HG03460 (cell line): ENCODE measurements around the gene PITRM1.
"Not testable (repeated sequence)": the region's sequence is repeated elsewhere in the genome, so short reads cannot be mapped to it uniquely, and the experiment has no call there.

Experiments
- ATAC-seq: cut with Tn5 transposase; IDR thresholded peaks from one replicate; pipeline ENCODE4 v1.9.1; 2021; ENCODE audit not compliant: unreplicated experiment

PITRM1 gene, protein sequence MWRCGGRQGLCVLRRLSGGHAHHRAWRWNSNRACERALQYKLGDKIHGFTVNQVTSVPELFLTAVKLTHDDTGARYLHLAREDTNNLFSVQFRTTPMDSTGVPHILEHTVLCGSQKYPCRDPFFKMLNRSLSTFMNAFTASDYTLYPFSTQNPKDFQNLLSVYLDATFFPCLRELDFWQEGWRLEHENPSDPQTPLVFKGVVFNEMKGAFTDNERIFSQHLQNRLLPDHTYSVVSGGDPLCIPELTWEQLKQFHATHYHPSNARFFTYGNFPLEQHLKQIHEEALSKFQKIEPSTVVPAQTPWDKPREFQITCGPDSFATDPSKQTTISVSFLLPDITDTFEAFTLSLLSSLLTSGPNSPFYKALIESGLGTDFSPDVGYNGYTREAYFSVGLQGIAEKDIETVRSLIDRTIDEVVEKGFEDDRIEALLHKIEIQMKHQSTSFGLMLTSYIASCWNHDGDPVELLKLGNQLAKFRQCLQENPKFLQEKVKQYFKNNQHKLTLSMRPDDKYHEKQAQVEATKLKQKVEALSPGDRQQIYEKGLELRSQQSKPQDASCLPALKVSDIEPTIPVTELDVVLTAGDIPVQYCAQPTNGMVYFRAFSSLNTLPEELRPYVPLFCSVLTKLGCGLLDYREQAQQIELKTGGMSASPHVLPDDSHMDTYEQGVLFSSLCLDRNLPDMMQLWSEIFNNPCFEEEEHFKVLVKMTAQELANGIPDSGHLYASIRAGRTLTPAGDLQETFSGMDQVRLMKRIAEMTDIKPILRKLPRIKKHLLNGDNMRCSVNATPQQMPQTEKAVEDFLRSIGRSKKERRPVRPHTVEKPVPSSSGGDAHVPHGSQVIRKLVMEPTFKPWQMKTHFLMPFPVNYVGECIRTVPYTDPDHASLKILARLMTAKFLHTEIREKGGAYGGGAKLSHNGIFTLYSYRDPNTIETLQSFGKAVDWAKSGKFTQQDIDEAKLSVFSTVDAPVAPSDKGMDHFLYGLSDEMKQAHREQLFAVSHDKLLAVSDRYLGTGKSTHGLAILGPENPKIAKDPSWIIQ

GRCh38 chr10:3172446-3173170 is at the start of gene PITRM1:
PITRM1 (minus strand) TSS chr10:3172782; CDS start chr10:3172772, 10 bp downstream.
- peak; percentile 94 for ATAC-seq

DNA sequence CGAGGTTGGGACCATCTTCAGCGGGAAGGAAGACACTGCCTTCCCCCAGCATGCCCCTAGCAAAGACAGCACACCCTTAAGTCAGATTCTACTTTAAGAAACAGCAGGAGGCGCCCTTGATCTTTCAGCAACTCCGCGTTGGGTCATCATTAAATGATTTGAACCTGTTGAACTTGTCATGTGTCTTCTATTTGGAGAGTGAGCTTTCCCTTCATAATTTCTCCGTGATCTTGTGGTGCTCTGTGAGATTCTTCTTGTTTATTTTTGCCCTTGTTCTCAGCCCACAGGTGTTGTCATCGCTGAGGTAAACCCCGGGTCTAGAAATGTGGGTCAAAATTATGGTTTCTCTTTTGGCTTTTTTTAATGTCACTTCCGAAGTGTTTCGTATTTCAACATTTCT is 49.5 kb upstream of the PITRM1 start:
- no peak for ATAC-seq

DNA sequence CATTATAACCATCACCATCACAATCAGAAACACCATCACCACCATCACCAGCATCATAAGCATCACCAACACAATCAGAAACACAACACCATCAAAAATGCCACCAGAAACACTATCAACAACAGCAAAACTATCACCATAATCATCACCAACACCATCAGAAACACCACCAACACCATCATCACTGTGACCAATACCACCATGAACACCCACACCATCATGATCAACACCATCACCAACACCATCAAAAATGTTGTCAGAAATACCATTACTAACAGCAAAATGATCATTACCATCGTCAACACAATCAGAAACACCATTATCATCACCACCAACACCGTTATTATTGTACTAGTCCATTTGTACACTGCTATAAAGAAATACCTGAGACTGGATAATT is 49.0 kb upstream of the PITRM1 start:
- not testable (repeated sequence) for ATAC-seq

GRCh38 chr10:3220853-3221252 is 48.3 kb upstream of the PITRM1 start:
- no peak for ATAC-seq

DNA sequence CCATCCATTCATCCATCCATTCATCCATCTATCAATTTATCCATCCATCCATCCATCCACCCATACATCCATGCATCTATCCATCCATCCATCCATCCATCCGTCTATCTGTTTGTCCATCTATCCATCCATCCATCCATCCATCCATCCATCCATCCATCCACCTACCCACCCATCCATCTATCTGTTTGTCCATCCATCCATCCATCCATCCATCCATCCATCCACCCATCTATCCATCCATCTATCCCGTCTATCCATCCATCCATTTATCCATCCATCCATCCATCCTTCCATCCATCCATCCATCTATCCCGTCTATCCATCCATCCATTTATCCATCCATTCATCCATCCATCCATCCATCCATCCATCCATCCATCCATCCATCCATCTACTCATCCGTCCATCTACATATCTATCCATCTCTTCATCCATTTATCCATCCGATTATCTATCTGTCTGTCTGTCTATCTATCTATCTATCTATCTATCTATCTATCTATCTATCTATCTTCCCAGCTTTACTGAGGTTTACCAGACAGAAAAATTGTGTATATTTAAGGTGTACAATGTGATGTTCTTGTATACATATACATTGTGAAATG is 46.5 kb upstream of the PITRM1 start:
- not testable (repeated sequence) for ATAC-seq

- no peak for ATAC-seq
These were observed 45.3 kb upstream of the PITRM1 start for GRCh38 chr10:3217853-3218252.

DNA sequence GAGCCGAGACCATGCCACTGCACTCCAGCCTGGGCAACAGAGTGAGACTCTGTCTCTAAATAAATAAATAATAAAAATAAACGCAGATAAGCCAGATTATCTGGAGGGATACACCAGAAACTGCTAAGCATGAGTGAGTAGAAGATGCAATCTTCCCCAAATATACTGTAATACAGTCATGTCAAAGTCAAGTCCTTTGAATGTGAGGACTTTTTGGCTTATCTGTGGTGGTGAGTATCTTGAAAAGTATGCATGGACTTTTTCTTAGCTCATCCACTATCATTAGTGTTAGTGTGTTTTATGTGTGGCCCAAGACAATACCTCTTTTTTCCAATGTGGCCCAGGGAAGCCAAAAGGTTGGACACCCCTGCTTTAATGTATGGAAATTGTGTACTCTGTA is 44.7 kb upstream of the PITRM1 start:
- ATAC-seq, result no peak

DNA sequence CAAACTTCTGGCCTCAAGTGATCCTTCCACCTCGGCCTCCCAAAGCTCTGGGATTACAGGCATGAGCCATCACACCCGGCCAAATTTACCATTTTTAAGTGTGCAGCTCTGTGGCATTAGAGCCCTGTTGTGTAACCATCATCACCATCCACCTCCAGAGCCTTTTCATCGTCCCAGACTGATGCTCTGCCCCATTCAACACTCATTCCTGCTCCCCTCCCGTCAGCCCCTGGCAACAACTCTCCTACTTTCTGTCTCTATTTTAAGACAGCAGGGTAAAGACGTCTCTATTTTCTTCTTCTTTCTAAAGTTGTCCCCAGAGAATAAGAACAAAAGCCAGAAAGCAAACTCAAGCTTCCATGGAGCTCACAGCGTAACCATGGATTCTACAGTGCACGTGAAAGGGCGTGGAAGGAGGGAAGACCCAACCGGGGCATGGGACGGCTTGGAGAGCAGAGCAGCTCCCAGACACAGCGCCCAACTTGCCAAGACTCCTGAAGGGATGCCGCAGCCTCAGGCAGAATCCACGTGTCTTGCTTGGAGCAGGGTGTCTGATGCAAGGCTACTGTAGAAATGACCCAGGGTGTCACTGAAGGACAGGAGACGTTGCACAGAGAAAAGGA is 42.7 kb upstream of the PITRM1 start:
- no peak for ATAC-seq

GRCh38 chr10:3213758-3214515 is 41.4 kb upstream of the PITRM1 start:
- no peak for ATAC-seq

DNA sequence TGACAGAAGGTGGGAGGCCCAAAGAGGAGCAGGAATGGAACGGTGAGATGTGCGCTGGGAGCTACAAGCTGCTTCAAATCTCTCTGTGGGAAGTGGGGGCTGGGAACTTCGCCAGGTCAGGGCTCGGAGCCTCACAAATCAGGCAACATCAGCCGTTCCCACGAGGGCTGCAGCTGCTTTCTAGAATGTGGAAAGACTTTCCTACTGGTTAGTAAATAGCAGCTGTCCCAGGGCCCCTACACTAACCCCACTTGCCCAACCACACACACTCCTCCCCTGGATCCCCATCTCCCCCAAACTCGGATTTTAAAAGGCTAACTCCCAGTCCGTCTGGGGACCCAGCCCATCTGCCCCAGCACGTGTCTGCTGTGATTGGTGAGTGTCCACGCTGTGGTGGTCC is 40.6 kb upstream of the PITRM1 start:
- ATAC-seq, result no peak

GRCh38 chr10:3210251-3210877 is 37.8 kb upstream of the PITRM1 start:
- ATAC-seq, result no peak

GRCh38 chr10:3208481-3209406 is 36.2 kb upstream of the PITRM1 start:
- no peak for ATAC-seq

GRCh38 chr10:3207351-3207750 is 34.8 kb upstream of the PITRM1 start:
- ATAC-seq, result no peak

- no peak for ATAC-seq
These were observed 34.1 kb upstream of the PITRM1 start for GRCh38 chr10:3206511-3207157.

GRCh38 chr10:3203972-3204371 is 31.4 kb upstream of the PITRM1 start:
- no peak for ATAC-seq

GRCh38 chr10:3203016-3203811 is 30.6 kb upstream of the PITRM1 start:
- ATAC-seq, result no peak

- no peak for ATAC-seq
These were observed 29.2 kb upstream of the PITRM1 start for GRCh38 chr10:3201796-3202195.
